Keratinocyte (primary cell): ENCODE data around the gene FANCC. TPM values are rescaled to one million over a fixed set of nuclear protein-coding genes. Genes with fewer than 3 reads are reported as not detected.

Experiments
- DNase-seq: peaks from one replicate; pipeline ENCODE4 v3.0.0-alpha.2; 2011; ENCODE audit warnings: low read depth, missing footprints, low spot score
- FAIRE-seq: peaks from 2 replicates; lab custom pipeline; 2011; peaks lifted over from hg19 to GRCh38; lab: Jason Lieb, UNC
- H2AFZ ChIP-seq: 2 replicates; pipeline ENCODE4 v1.6.0; 2012; ENCODE audit warnings: low read length, control low read depth, inconsistent platforms; ENCODE audit not compliant: control insufficient read depth
- H3K27ac ChIP-seq: 2 replicates; pipeline ENCODE4 v1.5.1; 2011; ENCODE audit warnings: low read length; ENCODE audit not compliant: control insufficient read depth, insufficient read depth
- H3K27me3 ChIP-seq: 3 replicates; pipeline ENCODE4 v1.6.0; 2011; ENCODE audit warnings: low read length; ENCODE audit not compliant: control insufficient read depth, insufficient read depth; ENCODE audit errors: extremely low read depth
- H3K36me3 ChIP-seq, 2 experiments: 2 replicates in 1 of 2; 3 replicates in 1 of 2; pipeline ENCODE4 v1.5.1; 2011; ENCODE audit warnings: low read length in 2 of 2, mild to moderate bottlenecking in 1 of 2; ENCODE audit not compliant: control insufficient read depth in 2 of 2, insufficient read depth in 2 of 2; ENCODE audit errors: extremely low read depth in 1 of 2
- H3K4me1 ChIP-seq: 3 replicates; pipeline ENCODE4 v1.5.1; 2011; ENCODE audit warnings: low read length; ENCODE audit not compliant: control insufficient read depth, insufficient read depth; ENCODE audit errors: extremely low read depth
- H3K4me2 ChIP-seq: 3 replicates; pipeline ENCODE4 v1.6.0; 2011; ENCODE audit warnings: low read depth, low read length; ENCODE audit not compliant: control insufficient read depth, insufficient read depth; ENCODE audit errors: extremely low read depth
- H3K4me3 ChIP-seq, 3 experiments: fragments of 200-600 bp in 1 of 3; sonication (generic) in 1 of 3; 2 replicates in 2 of 3; 3 replicates in 1 of 3; pipeline ENCODE4 v1.5.1; 2011 to 2016; ENCODE audit warnings: low read length in 3 of 3, mild to moderate bottlenecking in 3 of 3, control low read depth in 2 of 3, inconsistent platforms in 1 of 3, low read depth in 1 of 3, mixed read lengths in 1 of 3, mixed run types in 1 of 3, moderate library complexity in 1 of 3; ENCODE audit not compliant: control insufficient read depth in 2 of 3, insufficient read depth in 2 of 3; ENCODE audit errors: extremely low read depth in 1 of 3
- H3K79me2 ChIP-seq: 2 replicates; pipeline ENCODE4 v1.6.0; 2012; ENCODE audit warnings: low read length; ENCODE audit not compliant: control insufficient read depth, insufficient read depth
- H3K9ac ChIP-seq: 3 replicates; pipeline ENCODE4 v1.6.0; 2011; ENCODE audit warnings: low read length; ENCODE audit not compliant: control insufficient read depth, insufficient read depth; ENCODE audit errors: extremely low read depth
- H3K9me1 ChIP-seq: 3 replicates; pipeline ENCODE4 v1.6.0; 2011; ENCODE audit warnings: low read length; ENCODE audit not compliant: control insufficient read depth, insufficient read depth; ENCODE audit errors: extremely low read depth
- H3K9me3 ChIP-seq: 2 replicates; pipeline ENCODE4 v1.5.1; 2012; ENCODE audit warnings: low read depth, low read length; ENCODE audit not compliant: control insufficient read depth
- H4K20me1 ChIP-seq: 3 replicates; pipeline ENCODE4 v1.6.0; 2011; ENCODE audit warnings: low read length; ENCODE audit not compliant: control insufficient read depth, insufficient read depth; ENCODE audit errors: extremely low read depth
- CTCF ChIP-seq, 3 experiments: IDR thresholded peaks in 1 of 3; conservative IDR thresholded peaks in 1 of 3; optimal IDR thresholded peaks in 1 of 3; 2 replicates in 2 of 3; 3 replicates in 1 of 3; pipeline versions ENCODE3 to v1.5.1; 2011; ENCODE audit warnings: low read length in 3 of 3, mild to moderate bottlenecking in 3 of 3, moderate library complexity in 2 of 3, control low read depth in 1 of 3, inconsistent platforms in 1 of 3; ENCODE audit not compliant: insufficient read depth in 2 of 3; ENCODE audit errors: extremely low read depth in 1 of 3
- EZH2 ChIP-seq: IDR thresholded peaks from one replicate; pipeline ENCODE4 v1.6.1; 2012; ENCODE audit warnings: inconsistent platforms, mild to moderate bottlenecking, low read length, moderate library complexity
- dilution Hi-C: fragments of 300-500 bp; cut with MboI; formaldehyde crosslinking; loops from one replicate; pipeline ENCODE4 v1.7.0; 2020; ENCODE audit warnings: low sequenced_read_pairs; ENCODE audit not compliant: extremely low pct_ligation_motif_present
- polyA plus RNA-seq, 5 experiments: library from polyadenylated mRNA; depleted of rRNA in 3 of 5; stranded (reverse) in 3 of 5; stranded (forward) in 1 of 5; unstranded in 1 of 5; fragments of >200 nt; gene quantifications; 1 replicate in 1 of 5; 2 replicates in 3 of 5; 3 replicates in 1 of 5; pipeline versions ENCODE4 v1.2.1 to v1.2.3, GENCODE V29; 2011 to 2012; ENCODE audit warnings: missing spikeins in 2 of 5, low read depth in 1 of 5, low replicate concordance in 1 of 5

The FANCC gene
- polyA plus RNA-seq, 1 donor (not counting 4 experiments of a cell fraction or from before 2014, with no cell fraction given) = 8.3 TPM

DNA sequence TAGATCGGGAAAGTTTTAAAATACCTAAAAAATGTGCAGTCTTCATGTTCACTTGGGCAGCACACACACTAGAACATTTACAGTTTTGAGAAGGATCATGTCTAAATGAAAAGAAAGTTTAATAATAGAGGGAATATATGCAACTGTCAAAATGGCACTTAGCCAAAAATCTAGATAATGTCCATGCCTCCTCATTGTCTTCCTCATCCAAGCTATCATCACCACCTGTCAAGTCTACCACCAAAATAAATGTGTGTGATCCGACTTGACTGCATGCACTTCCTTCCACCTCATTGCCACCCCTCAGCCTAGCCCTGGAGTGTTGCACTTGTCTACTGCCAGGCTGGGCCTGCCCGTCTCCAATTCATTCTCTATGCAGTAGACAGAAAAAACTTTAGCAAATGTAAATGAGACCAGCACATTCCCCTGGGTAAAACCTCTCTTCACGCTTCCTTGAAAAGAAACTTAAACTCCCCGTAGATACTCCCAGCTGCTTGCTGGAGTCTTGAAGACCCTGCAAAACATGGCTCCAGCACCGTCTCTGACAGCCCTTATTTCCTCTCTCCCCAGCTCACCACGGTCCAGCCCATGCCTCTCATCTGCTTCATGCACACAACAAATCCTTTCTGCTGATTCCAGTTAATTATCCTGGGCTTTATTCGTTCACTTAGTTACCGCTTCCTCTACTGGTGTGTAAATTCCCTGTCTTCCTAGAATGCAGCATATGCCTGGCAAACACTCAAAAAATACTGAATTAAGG lies 66.9 kb downstream of the FANCC start:
- Histone ChIP-seq H3K4me2 (no peak overlapping the region), H3K9me1 (no peaks in the 10 kb centered on the region), H3K79me2 (no peaks in the 10 kb centered on the region), H2AFZ (no peak overlapping the region), H3K27me3 (no peaks in the 10 kb centered on the region), H3K4me1 (no peaks in the 10 kb centered on the region), H3K9ac (no peak overlapping the region), H3K9me3 (no peaks in the 10 kb centered on the region), H3K27ac (no peak overlapping the region), H3K4me3 (no peak overlapping the region), H3K36me3 (no peaks in the 10 kb centered on the region), H4K20me1 (no peaks in the 10 kb centered on the region)
- dilution Hi-C loops = no loop called here
- TF ChIP-seq EZH2 (no peak), CTCF (optimal IDR thresholded peaks at IDR 0.05 in 1 of 3, IDR thresholded peaks at IDR 0.05 in 1 of 3, conservative IDR thresholded peaks at IDR 0.05 in 1 of 3; ENCODE audit: extremely low read depth in 1 of 3, insufficient read depth in 2 of 3, low read length in 3 of 3) (no peak)
- no peak for DNase-seq
- FAIRE-seq = no peak

DNA sequence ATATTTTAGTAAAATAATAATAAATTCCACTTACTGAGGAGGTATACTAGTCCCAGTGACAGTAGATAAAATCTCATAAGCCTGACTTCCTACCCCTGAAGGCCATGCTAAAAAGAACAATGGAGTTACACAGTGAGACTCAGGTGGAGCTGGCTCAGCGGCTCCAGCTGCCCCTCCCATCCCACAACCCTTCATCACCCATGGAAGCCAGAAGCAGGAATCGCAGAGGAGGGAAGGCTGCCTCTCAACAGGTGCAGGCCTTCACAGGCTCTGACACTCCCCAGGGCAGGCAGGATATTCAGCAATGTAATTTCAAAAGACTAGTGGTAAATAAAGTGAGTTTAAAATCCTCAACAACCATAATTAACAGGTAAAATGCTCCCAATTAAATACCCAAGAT lies 67.5 kb downstream of the FANCC start:
- Histone ChIP-seq H3K9ac (no peak overlapping the region), H3K27ac (no peak overlapping the region), H3K9me3 (no peaks in the 10 kb centered on the region), H3K4me1 (no peaks in the 10 kb centered on the region), H4K20me1 (no peaks in the 10 kb centered on the region), H3K79me2 (no peaks in the 10 kb centered on the region), H3K36me3 (no peaks in the 10 kb centered on the region), H2AFZ (no peak overlapping the region), H3K4me3 (no peak overlapping the region), H3K4me2 (no peak overlapping the region), H3K27me3 (no peaks in the 10 kb centered on the region), H3K9me1 (no peaks in the 10 kb centered on the region)
- FAIRE-seq = no peak
- TF ChIP-seq CTCF (optimal IDR thresholded peaks at IDR 0.05 in 1 of 3, IDR thresholded peaks at IDR 0.05 in 1 of 3, conservative IDR thresholded peaks at IDR 0.05 in 1 of 3; ENCODE audit: extremely low read depth in 1 of 3, insufficient read depth in 2 of 3, low read length in 3 of 3) (no peak), EZH2 (no peak)
- DNase-seq = no peak
- dilution Hi-C loops = no loop called here
